HG02759 (cell line): ENCODE data around the gene AEBP1.
A peak's percentile ranks its signal among the peaks of the same experiment; 100 is the strongest.

Source experiments
- ATAC-seq: cut with Tn5 transposase; IDR thresholded peaks from one replicate; pipeline ENCODE4 v1.9.1; 2021; ENCODE audit warnings: mild to moderate bottlenecking, moderate library complexity; ENCODE audit not compliant: unreplicated experiment

The AEBP1 gene

GRCh38 chr7:44066494-44067063, 37.6 kb upstream of the AEBP1 start:
- ATAC-seq: no peak

- no peak for ATAC-seq
Observed at GRCh38 chr7:44067064-44067951, 36.8 kb upstream of the AEBP1 start.

DNA sequence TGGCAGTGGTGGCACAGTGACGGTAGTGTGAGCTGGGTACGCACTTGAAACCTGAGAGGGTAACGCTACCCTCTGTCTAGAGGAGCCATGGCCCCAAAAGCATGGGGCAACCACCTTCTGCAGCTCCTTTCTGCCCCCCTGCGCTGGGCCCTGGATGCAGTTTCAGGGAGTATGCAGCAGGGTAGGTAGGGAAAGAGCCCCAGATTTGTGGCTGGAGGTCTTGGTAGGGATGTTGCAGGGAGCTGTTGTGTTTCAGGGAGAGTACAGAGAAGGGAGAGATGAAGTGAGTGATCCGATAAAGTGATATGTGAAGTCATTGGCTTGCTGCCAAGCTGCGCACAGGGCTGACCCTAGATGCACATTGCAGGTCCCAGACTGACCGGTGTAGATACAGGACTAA, 36.1 kb upstream of the AEBP1 start:
- no peak for ATAC-seq

- no peak for ATAC-seq
Observed at GRCh38 chr7:44071726-44072363, 32.3 kb upstream of the AEBP1 start.

DNA sequence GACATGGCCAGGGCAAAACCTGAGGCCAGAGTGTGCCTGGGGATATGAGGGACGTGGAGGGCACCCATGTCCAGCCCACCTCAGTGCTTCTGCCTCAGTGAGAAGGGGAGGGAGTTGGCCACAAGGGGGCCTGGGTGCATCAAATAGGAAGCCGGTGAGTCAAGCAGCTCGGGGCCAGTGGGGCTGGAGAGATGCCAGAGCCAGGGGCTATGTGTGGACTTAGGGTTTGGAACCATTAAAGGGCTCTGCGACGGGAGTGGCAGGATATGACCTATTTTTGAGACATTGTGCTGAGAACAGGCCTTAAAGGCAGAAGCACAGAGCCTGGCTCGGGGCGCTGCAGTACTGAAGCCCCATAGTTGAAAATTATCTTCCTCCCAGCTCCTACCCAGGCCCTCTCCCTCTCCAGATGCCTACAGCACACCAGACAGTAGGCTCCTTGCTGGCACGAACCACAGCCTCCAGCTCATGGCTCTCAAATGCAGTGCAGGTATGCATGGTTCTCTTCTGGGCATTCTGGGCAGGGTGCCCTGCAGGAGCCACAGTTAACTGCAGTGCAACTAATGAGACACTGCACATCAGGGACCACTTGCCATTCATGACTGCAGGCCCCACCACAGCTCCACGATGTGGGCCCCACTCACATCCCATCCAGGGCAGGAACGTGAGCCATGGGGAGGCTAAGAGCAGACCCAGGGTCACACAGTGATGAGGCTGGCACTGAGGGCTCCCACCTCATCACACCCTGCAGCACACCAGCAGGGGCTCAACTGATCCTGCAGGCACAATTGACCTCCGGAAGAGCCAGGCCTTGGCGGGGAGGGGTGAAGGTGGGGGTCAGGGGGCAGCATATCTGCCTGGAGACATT, 31.5 kb upstream of the AEBP1 start:
- ATAC-seq: no peak

DNA sequence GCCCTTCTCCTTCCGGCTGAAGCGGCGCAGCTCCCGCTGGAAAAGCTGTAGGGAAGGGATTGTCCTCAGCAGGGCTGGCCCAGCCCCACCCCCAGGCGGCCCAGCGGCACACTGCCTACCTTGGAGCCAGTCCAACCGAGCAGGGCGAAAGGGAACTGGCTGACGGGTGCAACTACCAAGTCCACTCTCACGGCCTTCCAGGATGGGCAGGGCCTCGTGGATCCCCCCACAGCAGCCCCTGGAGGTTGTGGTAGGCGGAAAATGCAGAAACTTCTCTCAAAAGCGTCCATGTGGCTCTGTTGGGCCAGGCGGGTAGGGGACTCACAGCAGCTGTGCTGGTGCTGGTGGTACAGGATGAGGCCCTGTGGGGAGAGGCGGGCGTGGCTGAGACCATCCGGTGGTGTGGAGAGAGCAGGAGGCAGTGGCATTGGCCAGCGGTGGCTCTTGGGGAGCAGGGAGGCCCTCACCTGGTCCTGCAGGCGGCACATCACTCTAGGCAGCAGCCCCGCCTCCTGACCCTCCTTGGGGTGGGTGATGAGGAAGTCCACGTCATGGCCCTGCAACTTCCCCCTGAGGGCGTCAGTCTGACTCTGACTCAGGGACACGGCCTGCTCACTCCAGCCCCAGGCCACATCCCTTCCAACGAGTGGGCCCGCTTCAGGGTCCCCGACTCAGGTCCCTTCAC, 30.3 kb upstream of the AEBP1 start:
- ATAC-seq: peak; percentile 69

DNA sequence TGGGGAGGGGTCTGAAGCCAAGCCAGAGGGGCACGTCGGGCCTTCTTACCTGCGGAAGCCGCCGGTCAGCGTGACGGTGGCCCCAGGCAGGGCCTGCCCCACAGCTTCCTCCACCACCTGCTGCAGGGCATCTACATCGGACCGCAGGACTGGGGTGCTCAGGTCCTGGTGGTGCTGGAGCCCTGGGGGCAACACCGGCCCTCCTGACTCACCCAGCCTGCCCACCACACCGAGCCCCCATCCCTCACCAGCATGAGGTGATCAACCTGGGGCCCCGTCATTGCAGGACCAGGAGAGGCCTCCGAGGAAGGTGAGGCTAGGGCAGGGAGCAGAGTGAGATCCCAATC, 29.8 kb upstream of the AEBP1 start:
- peak; percentile 14 for ATAC-seq

DNA sequence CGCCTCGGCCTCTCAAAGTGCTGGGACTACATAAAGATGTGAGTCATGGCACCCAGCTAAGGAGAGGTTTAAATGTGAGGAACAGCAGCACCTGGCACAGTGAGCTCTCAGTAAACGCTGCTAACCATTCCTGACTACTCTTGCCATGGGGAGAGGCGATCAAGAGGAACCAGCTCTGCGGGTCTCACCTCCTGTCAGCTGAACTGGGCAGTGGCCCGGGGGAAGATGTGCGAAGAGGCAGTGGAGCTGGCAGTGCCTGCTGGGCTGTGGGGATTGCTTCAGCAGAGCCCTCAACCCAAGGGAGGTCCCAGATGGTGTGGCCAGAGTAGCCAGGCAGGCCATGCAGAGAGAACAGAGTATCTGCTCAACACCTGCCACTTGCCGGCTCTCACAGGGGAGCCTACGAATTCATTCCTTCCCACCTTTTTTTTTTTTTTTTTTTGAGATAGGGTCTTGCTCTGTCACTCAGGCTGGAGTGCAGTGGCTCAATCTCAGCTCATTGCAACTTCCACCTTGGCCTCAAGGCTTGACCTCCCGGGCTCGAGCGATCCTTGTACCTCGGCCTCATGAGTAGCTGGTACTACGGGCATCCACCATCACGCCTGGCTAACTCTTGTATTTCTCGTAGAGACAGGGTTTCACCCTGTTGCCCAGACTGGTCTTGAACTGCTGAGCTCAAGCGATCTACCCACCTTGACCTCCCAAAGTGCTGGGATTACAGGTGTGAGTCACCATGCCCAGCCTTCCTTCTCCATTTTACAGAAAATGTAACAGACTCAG, 28.7 kb upstream of the AEBP1 start:
- no peak for ATAC-seq

DNA sequence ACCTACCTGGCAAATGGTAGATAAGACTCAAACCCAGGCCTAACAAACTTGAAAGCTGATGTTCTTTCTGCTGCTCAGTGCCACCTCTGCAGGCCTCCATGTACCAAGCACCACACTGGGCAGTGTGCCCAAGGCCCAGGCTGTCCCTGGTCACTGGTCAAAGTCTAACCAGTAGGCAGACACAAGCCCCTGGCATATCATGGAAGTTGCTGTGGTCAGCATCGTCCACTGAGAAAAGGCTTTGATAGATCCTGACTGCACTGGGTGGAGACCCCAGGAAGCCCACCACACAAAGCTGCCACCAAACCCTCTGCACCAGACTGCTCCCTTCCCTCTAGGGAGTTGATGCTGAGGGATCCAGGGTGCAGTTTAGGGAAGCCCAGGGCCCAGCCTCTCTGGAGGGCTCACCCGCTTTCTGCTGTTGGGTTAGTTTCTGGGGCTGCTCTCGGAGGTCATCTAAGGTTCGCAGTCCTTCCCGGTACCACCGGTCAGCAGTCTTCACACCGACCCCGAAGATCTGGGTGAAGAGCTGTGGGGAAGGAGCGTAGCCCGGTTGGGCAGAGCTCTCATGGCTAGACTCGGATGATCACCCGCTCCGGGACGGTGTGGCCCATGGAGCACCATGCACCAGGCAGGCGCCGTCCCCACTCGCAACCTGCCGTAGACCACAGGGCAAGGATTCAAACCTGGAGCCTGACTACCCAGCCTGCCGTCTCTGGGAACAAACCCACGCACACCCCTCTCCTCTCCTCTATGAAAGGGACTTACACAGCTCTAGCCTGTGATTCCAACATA, 27.8 kb upstream of the AEBP1 start:
- no peak for ATAC-seq

- no peak for ATAC-seq
Observed at GRCh38 chr7:44077061-44077460, 27.1 kb upstream of the AEBP1 start.

DNA sequence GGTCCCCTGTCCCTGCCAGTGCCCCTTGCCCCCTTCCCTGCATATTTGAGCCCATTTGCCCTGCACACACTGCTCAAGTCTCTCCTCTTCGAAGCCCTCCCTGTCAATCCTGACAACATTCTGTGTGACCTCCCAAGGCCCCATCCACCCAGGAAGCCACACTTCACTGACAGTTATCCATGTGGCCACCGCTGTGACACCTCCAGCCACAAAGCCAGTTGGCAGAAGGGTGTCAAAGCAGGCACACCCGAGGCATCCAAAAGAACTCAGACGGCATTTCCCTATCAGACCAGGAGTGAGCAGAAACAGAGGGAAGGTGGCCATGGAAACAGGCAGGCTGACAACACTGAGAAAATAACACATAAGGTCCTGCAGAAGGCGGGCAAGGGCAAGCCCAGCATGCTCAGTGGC, 26.5 kb upstream of the AEBP1 start:
- ATAC-seq: no peak

DNA sequence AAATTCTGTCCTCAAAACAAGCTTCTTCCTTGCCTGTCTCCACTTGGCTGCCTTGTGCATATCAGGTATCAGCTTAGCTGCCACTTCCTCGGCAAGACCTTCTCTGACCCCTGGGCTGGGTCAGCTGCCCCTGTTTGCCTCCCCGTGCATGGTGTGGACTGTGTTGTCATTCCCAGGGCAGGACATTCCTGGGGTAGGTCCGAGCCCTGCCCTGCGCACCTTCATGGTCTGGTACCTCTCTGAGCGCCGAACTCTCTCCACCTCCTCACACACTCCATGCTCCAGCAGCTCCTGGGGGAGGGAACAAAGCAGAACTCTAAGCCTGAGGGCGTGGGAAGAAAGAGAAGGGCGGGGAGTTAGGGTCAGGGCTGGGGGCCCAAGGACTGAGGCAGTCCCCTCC, 25.6 kb upstream of the AEBP1 start:
- no peak for ATAC-seq

- ATAC-seq: no peak
Observed at GRCh38 chr7:44079331-44080021, 24.7 kb upstream of the AEBP1 start.

DNA sequence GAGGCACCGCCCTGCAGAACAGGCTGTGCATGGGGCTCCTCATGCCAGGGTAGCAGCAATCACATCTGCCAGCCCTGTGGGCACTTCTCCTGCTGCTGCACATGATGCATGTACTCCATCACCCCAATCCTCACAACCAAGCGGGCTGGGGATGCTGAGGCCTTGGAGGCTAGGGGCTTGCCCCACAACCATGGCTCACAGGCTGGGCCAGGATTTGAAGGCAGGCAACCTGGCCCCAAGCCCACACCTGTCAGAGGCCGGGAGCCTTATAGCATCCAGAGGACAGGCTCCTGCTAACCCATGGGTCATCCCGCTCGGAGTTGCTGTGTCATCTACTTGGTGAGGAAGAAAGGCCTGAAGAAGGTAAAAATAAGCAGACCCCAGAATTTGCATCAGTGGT, 24.0 kb upstream of the AEBP1 start:
- ATAC-seq: no peak

GRCh38 chr7:44080686-44081265, 23.4 kb upstream of the AEBP1 start:
- ATAC-seq: no peak

- no peak for ATAC-seq
Observed at GRCh38 chr7:44081266-44081748, 22.8 kb upstream of the AEBP1 start.

DNA sequence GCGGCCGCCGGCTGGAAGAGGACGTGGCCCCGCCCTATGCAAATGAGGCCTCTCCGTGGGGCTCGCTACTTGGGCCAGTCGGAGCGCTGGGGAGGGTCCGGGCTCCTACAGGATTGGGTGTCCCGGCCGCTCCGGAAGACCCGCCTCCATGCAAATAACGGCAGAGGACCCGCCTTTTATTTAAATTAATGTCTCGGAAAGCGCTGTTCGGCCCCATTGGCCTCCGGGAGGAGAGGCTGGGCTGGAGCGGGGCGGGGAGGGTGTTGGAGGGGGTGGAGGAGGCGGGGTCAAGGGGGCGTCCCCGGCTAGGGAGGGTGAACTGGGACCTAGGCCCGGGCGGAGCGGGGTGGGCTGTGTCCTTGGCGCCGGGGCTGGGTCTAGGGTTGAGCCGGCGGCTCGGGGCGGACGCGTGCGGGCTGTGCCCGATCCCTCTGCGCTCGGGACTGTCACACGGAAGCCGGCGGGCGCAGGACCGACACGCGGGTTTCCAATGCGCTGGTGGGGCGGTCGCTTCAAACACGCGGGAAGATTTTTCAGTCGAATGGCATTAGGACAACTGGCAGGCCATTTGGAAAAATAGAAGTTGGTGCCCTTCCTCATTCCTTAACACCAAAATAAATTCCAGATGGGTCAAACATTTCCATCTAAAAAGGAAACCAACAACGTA, 21.5 kb upstream of the AEBP1 start:
- ATAC-seq: peak; percentile 93
